ENCODE measurements around the gene CTR9.

DNA sequence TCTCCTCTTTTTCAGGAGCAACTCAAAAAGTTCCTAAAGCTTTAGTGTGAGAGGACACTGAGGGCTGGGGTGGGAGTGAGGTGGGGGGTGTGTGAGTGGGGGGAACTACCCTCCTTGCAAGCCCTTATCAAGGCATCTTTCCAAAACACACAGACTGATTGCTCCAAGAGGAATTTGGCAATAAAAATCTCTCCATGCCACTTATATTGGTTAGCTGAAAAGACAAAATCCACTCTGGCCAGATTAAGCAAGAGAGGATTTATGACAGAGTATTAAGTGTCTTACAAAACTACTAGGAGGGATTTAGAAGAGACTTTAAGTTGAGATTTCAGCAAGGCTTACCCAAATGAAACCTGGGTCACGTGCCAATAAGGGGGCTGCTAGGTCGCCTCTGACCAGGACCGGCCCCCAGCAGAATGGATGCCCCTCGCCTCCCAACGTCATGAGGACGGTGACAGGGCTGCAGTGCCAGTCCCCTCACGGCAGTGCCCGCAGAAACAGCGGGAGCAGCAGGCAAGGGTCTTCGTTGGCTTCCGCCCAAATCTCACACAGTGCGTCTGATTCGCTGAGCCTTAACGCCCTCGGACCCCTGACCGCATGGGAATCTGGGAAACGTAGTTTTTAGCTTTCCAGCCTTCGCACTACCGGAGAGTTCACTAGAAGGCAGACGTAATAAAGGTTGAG lies 22.1 kb upstream of the CTR9 start:
- TF ChIP-seq, protein P1, sequence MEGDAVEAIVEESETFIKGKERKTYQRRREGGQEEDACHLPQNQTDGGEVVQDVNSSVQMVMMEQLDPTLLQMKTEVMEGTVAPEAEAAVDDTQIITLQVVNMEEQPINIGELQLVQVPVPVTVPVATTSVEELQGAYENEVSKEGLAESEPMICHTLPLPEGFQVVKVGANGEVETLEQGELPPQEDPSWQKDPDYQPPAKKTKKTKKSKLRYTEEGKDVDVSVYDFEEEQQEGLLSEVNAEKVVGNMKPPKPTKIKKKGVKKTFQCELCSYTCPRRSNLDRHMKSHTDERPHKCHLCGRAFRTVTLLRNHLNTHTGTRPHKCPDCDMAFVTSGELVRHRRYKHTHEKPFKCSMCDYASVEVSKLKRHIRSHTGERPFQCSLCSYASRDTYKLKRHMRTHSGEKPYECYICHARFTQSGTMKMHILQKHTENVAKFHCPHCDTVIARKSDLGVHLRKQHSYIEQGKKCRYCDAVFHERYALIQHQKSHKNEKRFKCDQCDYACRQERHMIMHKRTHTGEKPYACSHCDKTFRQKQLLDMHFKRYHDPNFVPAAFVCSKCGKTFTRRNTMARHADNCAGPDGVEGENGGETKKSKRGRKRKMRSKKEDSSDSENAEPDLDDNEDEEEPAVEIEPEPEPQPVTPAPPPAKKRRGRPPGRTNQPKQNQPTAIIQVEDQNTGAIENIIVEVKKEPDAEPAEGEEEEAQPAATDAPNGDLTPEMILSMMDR (conservative IDR thresholded peaks at IDR 0.05; ENCODE audit: low read depth, low read length) = no peak
- TF ChIP-seq EZH2 (IDR thresholded peaks at IDR 0.05; ENCODE audit: low read length, unreplicated experiment) (no peak), EZH2phosphoT487 (IDR thresholded peaks at IDR 0.05; ENCODE audit: borderline replicate concordance, low read length) (no peak)

Data from PC-3 (cell line).